Peyer's patch (tissue), 4 donors: ENCODE data around the gene EFEMP1. TPM values are rescaled to one million over a fixed set of nuclear protein-coding genes. Genes with fewer than 3 reads are reported as not detected.

Source experiments
- DNase-seq, 3 donors: peaks; one replicate each; pipeline ENCODE4 v3.0.0-alpha.2; 2017 to 2019
- H3K27ac ChIP-seq, 4 donors: fragments of 200-600 bp; sonication (generic); one replicate each; pipeline ENCODE4 v1.5.1; 2016 to 2019
- H3K27me3 ChIP-seq, 2 donors: fragments of 200-600 bp; sonication (generic); one replicate each; pipeline ENCODE4 v1.5.1; 2019
- H3K36me3 ChIP-seq, 3 donors: fragments of 200-600 bp; sonication (generic); one replicate each; pipeline ENCODE4 v1.5.1; 2016 to 2019
- H3K4me1 ChIP-seq, 4 donors: fragments of 200-600 bp; sonication (generic); one replicate each; pipeline ENCODE4 v1.5.1; 2016 to 2019
- H3K4me3 ChIP-seq, 4 donors: fragments of 200-600 bp; sonication (generic); 1 replicate in 3 of 4; 2 replicates in 1 of 4; pipeline ENCODE4 v1.5.1; 2016 to 2019; ENCODE audit warnings: mild to moderate bottlenecking in 1 of 4
- H3K9me3 ChIP-seq, 4 donors: fragments of 200-600 bp; sonication (generic); one replicate each; pipeline ENCODE4 v1.5.1; 2016 to 2019; ENCODE audit warnings: mild to moderate bottlenecking in 1 of 4
- POLR2A ChIP-seq, 2 donors: fragments of 450-650 bp; IDR thresholded peaks; one replicate each; pipeline ENCODE4 v1.5.1; 2017; ENCODE audit warnings: antibody characterized with exemption in 2 of 2, mild to moderate bottlenecking in 2 of 2, moderate library complexity in 2 of 2
- total RNA-seq, 4 donors: library from RNA; depleted of rRNA; stranded (reverse); fragments of >200 nt; gene quantifications; one replicate each; pipeline ENCODE4 v1.1.0, GENCODE V29; 2016
- TF ChIP-seq, protein P1 (sequence below), 6 experiments: fragments of 450-650 bp in 4 of 6; fragments of 200-600 bp in 2 of 6; sonication (generic) in 1 of 6; IDR thresholded peaks; one replicate each; pipeline ENCODE4 v1.5.1; 2017 to 2019; ENCODE audit warnings: antibody characterized with exemption in 6 of 6, mild to moderate bottlenecking in 3 of 6, moderate library complexity in 1 of 6

EFEMP1 gene
- total RNA-seq, 4 donors from 2014 or later = 16.3 to 44.4 (median 26.6) TPM

DNA sequence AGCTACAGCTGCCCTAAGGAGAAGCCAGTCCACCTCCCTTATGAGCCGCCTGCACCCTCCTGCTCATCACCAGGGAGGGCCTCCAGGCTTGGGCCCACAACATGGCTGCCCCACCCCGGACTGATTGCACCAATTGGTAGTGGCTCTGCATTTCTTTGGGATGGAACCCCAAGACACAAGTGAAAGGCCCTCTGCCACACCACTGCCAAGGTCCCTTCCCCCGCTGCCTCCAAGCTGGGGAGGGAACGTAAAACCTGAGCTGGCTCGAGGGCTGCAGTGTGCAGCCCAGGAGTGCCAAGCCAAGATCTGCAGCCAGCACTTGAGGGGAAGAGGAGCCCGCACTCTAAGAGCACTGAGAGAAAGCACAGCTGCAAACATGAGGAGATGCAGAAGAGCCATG lies 97.3 kb downstream of the EFEMP1 start:
- Histone ChIP-seq H3K9me3 (no peaks in the 10 kb centered on the region), H3K4me3 (no peak overlapping the region), H3K4me1 (no peaks in the 10 kb centered on the region), H3K36me3 (no peaks in the 10 kb centered on the region), H3K27ac (no peak overlapping the region), H3K27me3 (no peaks in the 10 kb centered on the region)
- DNase-seq = no peak
- no peak for TF ChIP-seq POLR2A (IDR thresholded peaks at IDR 0.05)
- TF ChIP-seq, protein P1, sequence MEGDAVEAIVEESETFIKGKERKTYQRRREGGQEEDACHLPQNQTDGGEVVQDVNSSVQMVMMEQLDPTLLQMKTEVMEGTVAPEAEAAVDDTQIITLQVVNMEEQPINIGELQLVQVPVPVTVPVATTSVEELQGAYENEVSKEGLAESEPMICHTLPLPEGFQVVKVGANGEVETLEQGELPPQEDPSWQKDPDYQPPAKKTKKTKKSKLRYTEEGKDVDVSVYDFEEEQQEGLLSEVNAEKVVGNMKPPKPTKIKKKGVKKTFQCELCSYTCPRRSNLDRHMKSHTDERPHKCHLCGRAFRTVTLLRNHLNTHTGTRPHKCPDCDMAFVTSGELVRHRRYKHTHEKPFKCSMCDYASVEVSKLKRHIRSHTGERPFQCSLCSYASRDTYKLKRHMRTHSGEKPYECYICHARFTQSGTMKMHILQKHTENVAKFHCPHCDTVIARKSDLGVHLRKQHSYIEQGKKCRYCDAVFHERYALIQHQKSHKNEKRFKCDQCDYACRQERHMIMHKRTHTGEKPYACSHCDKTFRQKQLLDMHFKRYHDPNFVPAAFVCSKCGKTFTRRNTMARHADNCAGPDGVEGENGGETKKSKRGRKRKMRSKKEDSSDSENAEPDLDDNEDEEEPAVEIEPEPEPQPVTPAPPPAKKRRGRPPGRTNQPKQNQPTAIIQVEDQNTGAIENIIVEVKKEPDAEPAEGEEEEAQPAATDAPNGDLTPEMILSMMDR (IDR thresholded peaks at IDR 0.05) = no peak

- DNase-seq = no peak
- H3K4me3 ChIP-seq = no peak overlapping the region
Measured at GRCh38 chr2:55824551-55825096, 99.0 kb downstream of the EFEMP1 start.

More at GRCh38 chr2:55824551-55825096, 99.0 kb downstream of the EFEMP1 start:
- Histone ChIP-seq H3K27ac (no peak overlapping the region), H3K4me1 (no peaks in the 10 kb centered on the region), H3K36me3 (no peaks in the 10 kb centered on the region), H3K9me3 (no peaks in the 10 kb centered on the region), H3K27me3 (no peaks in the 10 kb centered on the region)
- TF ChIP-seq, protein P1 (IDR thresholded peaks at IDR 0.05) = no peak
- no peak for TF ChIP-seq POLR2A (IDR thresholded peaks at IDR 0.05)

Other genes starting within 250 kb of the EFEMP1 start
- 10 to 100 TPM in 2 of 4 donors, 1 to 10 TPM in 2; 8.4 to 12.4 (median 10.2) TPM for gene PNPT1, start 229.9 kb downstream of the EFEMP1 start, total RNA-seq